GM23248 (cell line): ENCODE results near the gene COPS3. TPM values are rescaled to one million over a fixed set of nuclear protein-coding genes. Genes with fewer than 3 reads are reported as not detected.

Experiments
- DNase-seq: peaks from one replicate; pipeline ENCODE4 v3.0.0-alpha.2; 2015
- H2AFZ ChIP-seq: fragments of 200-600 bp; sonication (generic); 2 replicates; pipeline ENCODE4 v1.6.1; 2016; ENCODE audit warnings: antibody characterized with exemption
- H3F3A ChIP-seq: fragments of 200-600 bp; sonication (generic); 2 replicates; pipeline ENCODE4 v1.6.1; 2016; ENCODE audit warnings: mild to moderate bottlenecking, antibody characterized with exemption, mixed run types; ENCODE audit not compliant: insufficient read depth
- H3K27ac ChIP-seq: fragments of 200-600 bp; sonication (generic); 2 replicates; pipeline ENCODE4 v1.5.1; 2016; ENCODE audit warnings: mild to moderate bottlenecking
- H3K27me3 ChIP-seq: fragments of 200-600 bp; sonication (generic); replicated peaks from 2 replicates; pipeline ENCODE4 v1.6.1; 2016; ENCODE audit warnings: mild to moderate bottlenecking; ENCODE audit not compliant: insufficient read depth
- H3K36me3 ChIP-seq: fragments of 200-600 bp; sonication (generic); 2 replicates; pipeline ENCODE4 v1.6.1; 2016; ENCODE audit warnings: low read depth, mild to moderate bottlenecking
- H3K4me1 ChIP-seq: fragments of 200-600 bp; sonication (generic); 2 replicates; pipeline ENCODE4 v1.6.1; 2016; ENCODE audit warnings: mild to moderate bottlenecking; ENCODE audit not compliant: insufficient read depth
- H3K4me2 ChIP-seq: fragments of 200-600 bp; sonication (generic); one replicate; pipeline ENCODE4 v1.6.1; 2016; ENCODE audit warnings: mild to moderate bottlenecking; ENCODE audit not compliant: unreplicated experiment
- H3K4me3 ChIP-seq: fragments of 200-600 bp; sonication (generic); 2 replicates; pipeline ENCODE4 v1.5.1; 2016; ENCODE audit warnings: mild to moderate bottlenecking
- H3K79me2 ChIP-seq: fragments of 200-600 bp; sonication (generic); 2 replicates; pipeline ENCODE4 v1.6.1; 2016; ENCODE audit warnings: mild to moderate bottlenecking; ENCODE audit not compliant: insufficient read depth
- H3K9ac ChIP-seq: fragments of 200-600 bp; sonication (generic); 2 replicates; pipeline ENCODE4 v1.6.1; 2016; ENCODE audit warnings: mild to moderate bottlenecking
- H3K9me2 ChIP-seq: fragments of 200-600 bp; sonication (generic); 2 replicates; pipeline ENCODE4 v1.6.1; 2016; ENCODE audit warnings: mixed run types, mild to moderate bottlenecking, moderate library complexity; ENCODE audit not compliant: insufficient read depth
- H3K9me3 ChIP-seq: fragments of 200-600 bp; sonication (generic); one replicate; pipeline ENCODE4 v1.6.1; 2017; ENCODE audit warnings: low read depth
- H4K20me1 ChIP-seq: fragments of 200-600 bp; sonication (generic); 2 replicates; pipeline ENCODE4 v1.6.0; 2016; ENCODE audit not compliant: insufficient read depth
- EZH2 ChIP-seq: fragments of 200-600 bp; sonication (generic); IDR thresholded peaks from 2 replicates; pipeline ENCODE4 v1.6.1; 2018; ENCODE audit warnings: antibody characterized with exemption, mild to moderate bottlenecking; ENCODE audit not compliant: insufficient read depth, poor library complexity, severe bottlenecking
- EZH2phosphoT487 ChIP-seq: fragments of 200-600 bp; sonication (generic); IDR thresholded peaks from 2 replicates; pipeline ENCODE4 v1.6.1; 2018; ENCODE audit warnings: antibody characterized with exemption, moderate library complexity, mild to moderate bottlenecking, low read depth; ENCODE audit not compliant: insufficient read depth
- WGBS, 2 experiments: methylation state at CpG; one replicate each; pipeline ENCODE4 v1.1.6; 2015 to 2017; ENCODE audit warnings: low lambda C conversion rate in 2 of 2, low coverage in 1 of 2; ENCODE audit errors: missing lambda C conversion rate in 2 of 2; 5-methylcytosine and 5-hydroxymethylcytosine counted together
- in situ Hi-C: fragments of 300-500 bp; cut with MboI; formaldehyde crosslinking; loops from 2 replicates; pipeline ENCODE4 v1.15.0; 2020
- polyA plus RNA-seq: library from polyadenylated mRNA; unstranded; fragments of >200 nt; fragmentation: Nextera tagmentation; extraction: Ambion mirVana; gene quantifications from 2 replicates; pipeline ENCODE4 v1.2.1, GENCODE V29; 2016
- total RNA-seq: library from RNA; depleted of rRNA; stranded (reverse); fragments of >200 nt; shearing (Covaris generic); gene quantifications from 2 replicates; pipeline ENCODE4 v1.2.3, GENCODE V29; 2014

The COPS3 gene
- total and polyA plus RNA-seq, 2 experiments from 2014 or later, result 90.2 to 93.3 TPM

GRCh38 chr17:17226451-17227265 is 54.4 kb downstream of the COPS3 start:
- TF ChIP-seq EZH2 (no peak), EZH2phosphoT487 (no peak)
- no peak overlapping the region for H3K4me2 ChIP-seq
- H3K4me1 ChIP-seq, result no peaks in the 10 kb centered on the region
- no peaks in the 10 kb centered on the region for H3F3A ChIP-seq
- H3K9me2 ChIP-seq, result no peaks in the 10 kb centered on the region
- H2AFZ ChIP-seq, result no peak overlapping the region
- DNase-seq, result no peak
- H3K9ac ChIP-seq, result no peak overlapping the region
- 85 to 91% methylated on average over 16 of the region's 16 CpGs for WGBS, 2 experiments
- H3K4me3 ChIP-seq, result no peak overlapping the region
- H3K27me3 ChIP-seq, result no peaks in the 10 kb centered on the region
- H3K36me3 ChIP-seq, result peaks cover 35% of the 10 kb centered on the region; the same call in 1 of the 2 replicates
- no peaks in the 10 kb centered on the region; the same call in 1 of the 2 replicates for H3K79me2 ChIP-seq
- no peak overlapping the region for H3K27ac ChIP-seq
- in situ Hi-C loops, result no loop called here
- no peaks in the 10 kb centered on the region for H4K20me1 ChIP-seq
- no peaks in the 10 kb centered on the region for H3K9me3 ChIP-seq

GRCh38 chr17:17225901-17226300 is 55.1 kb downstream of the COPS3 start:
- H3K27me3 ChIP-seq, result no peaks in the 10 kb centered on the region
- peaks cover 40% of the 10 kb centered on the region; the same call in 1 of the 2 replicates for H3K36me3 ChIP-seq
- no peaks in the 10 kb centered on the region for H4K20me1 ChIP-seq

GRCh38 chr17:17224137-17224536 is 56.9 kb downstream of the COPS3 start:
- H3K4me3 ChIP-seq, result no peak overlapping the region
- no peaks in the 10 kb centered on the region for H4K20me1 ChIP-seq
- no peaks in the 10 kb centered on the region for H3F3A ChIP-seq
- H3K4me2 ChIP-seq, result no peak overlapping the region
- no peaks in the 10 kb centered on the region for H3K27me3 ChIP-seq
- no peak for DNase-seq
- no peak for TF ChIP-seq EZH2
- H3K36me3 ChIP-seq, result peaks cover 30% of the 10 kb centered on the region; the same call in 1 of the 2 replicates
- in situ Hi-C loops, result no loop called here
- 80 to 84% methylated on average over 8 of the region's 8 CpGs for WGBS, 2 experiments
- no peak overlapping the region for H3K27ac ChIP-seq
- no peaks in the 10 kb centered on the region for H3K9me2 ChIP-seq
- H3K9ac ChIP-seq, result no peak overlapping the region
- no peak overlapping the region for H2AFZ ChIP-seq
- no peaks in the 10 kb centered on the region for H3K4me1 ChIP-seq
- H3K79me2 ChIP-seq, result no peaks in the 10 kb centered on the region
- H3K9me3 ChIP-seq, result no peaks in the 10 kb centered on the region

More at GRCh38 chr17:17225901-17226300, 55.1 kb downstream of the COPS3 start:
- TF ChIP-seq EZH2 (no peak), EZH2phosphoT487 (no peak)
- Histone ChIP-seq H2AFZ (no peak overlapping the region), H3K4me3 (no peak overlapping the region), H3K9ac (no peak overlapping the region), H3K79me2 (no peaks in the 10 kb centered on the region), H3F3A (no peaks in the 10 kb centered on the region), H3K27ac (no peak overlapping the region), H3K4me2 (no peak overlapping the region), H3K4me1 (no peaks in the 10 kb centered on the region), H3K9me3 (no peaks in the 10 kb centered on the region), H3K9me2 (no peaks in the 10 kb centered on the region)
- no peak for DNase-seq
- in situ Hi-C loops, result no loop called here
- WGBS, 2 experiments, result 84 to 85% methylated on average over 10 of the region's 10 CpGs

DNA sequence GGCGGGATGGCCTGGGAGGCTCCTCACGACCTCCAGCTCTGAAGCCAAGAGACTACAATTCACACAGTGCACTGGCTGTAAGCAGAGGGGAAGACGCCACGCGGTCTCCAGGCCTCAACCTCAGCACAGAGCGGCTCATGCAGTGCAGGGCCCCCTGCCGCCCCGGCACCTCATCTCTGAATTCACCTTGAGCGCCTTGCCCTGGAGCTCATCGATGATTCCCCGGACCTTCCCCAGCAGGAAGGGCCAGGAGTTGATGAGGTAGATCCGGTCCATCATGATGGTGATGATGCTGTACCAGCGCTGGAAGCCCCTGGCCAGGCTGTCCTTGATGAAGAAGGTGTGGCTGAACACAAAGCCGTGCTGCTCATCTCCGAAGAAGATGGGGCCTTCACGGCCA is 57.3 kb downstream of the COPS3 start:
- no peak for DNase-seq
- no peak overlapping the region for H2AFZ ChIP-seq
- H3K79me2 ChIP-seq, result no peaks in the 10 kb centered on the region
- no peaks in the 10 kb centered on the region for H3F3A ChIP-seq
- no peak overlapping the region for H3K9ac ChIP-seq
- 91 to 93% methylated on average over 16 of the region's 16 CpGs for WGBS, 2 experiments
- TF ChIP-seq EZH2 (no peak), EZH2phosphoT487 (no peak)
- H4K20me1 ChIP-seq, result no peaks in the 10 kb centered on the region
- H3K4me1 ChIP-seq, result no peaks in the 10 kb centered on the region
- H3K9me2 ChIP-seq, result no peaks in the 10 kb centered on the region
- no peaks in the 10 kb centered on the region for H3K27me3 ChIP-seq
- peaks cover 28% of the 10 kb centered on the region; the same call in 1 of the 2 replicates for H3K36me3 ChIP-seq
- in situ Hi-C loops, result no loop called here
- H3K4me2 ChIP-seq, result no peak overlapping the region
- no peaks in the 10 kb centered on the region for H3K9me3 ChIP-seq
- H3K27ac ChIP-seq, result no peak overlapping the region
- no peak overlapping the region for H3K4me3 ChIP-seq
